K562 (cell line): Measurements from ENCODE around the gene ESPN. TPM values are rescaled to one million over a fixed set of nuclear protein-coding genes. Genes with fewer than 3 reads are reported as not detected.

ENCODE experiments used
- CBX1 ChIP-seq: sonication (generic); IDR thresholded peaks from 2 replicates; pipeline ENCODE4 v1.6.1; 2016; ENCODE audit warnings: antibody characterized with exemption, low read depth, mild to moderate bottlenecking
- CREB3 ChIP-seq: fragments of 450-650 bp; conservative IDR thresholded peaks from 2 replicates; pipeline ENCODE4 v1.6.1; 2016; ENCODE audit warnings: missing genetic modification characterization, low read depth, mild to moderate bottlenecking, missing compliant biosample characterization, moderate library complexity
- E2F5 ChIP-seq: sonication (generic); formaldehyde crosslinking; IDR thresholded peaks from 2 replicates; pipeline ENCODE4 v1.8.0; 2022; ENCODE audit warnings: mild to moderate bottlenecking, missing genetic modification reagents
- GABPB1 ChIP-seq: sonication (generic); formaldehyde crosslinking; IDR thresholded peaks from 2 replicates; pipeline ENCODE4 v1.8.0; 2022; ENCODE audit warnings: mild to moderate bottlenecking, missing genetic modification reagents
- HDGF ChIP-seq: fragments of 450-650 bp; IDR thresholded peaks from 2 replicates; pipeline ENCODE4 v1.6.1; 2016
- HMG20A ChIP-seq: fragments of 450-650 bp; formaldehyde crosslinking; conservative IDR thresholded peaks from 2 replicates; pipeline ENCODE4 v1.4.0; 2020; ENCODE audit warnings: mild to moderate bottlenecking, mixed read lengths
- HMG20B ChIP-seq: fragments of 250-450 bp; sonication (Bioruptor Pico); IDR thresholded peaks from 2 replicates; pipeline ENCODE4 v1.5.0; 2021; ENCODE audit warnings: mild to moderate bottlenecking
- IRF2 ChIP-seq: sonication (generic); formaldehyde crosslinking; IDR thresholded peaks from 2 replicates; pipeline ENCODE4 v1.8.1; 2022; ENCODE audit warnings: mild to moderate bottlenecking, missing genetic modification reagents
- MYC ChIP-seq, 2 experiments: fragments of 250-450 bp in 1 of 2; sonication (Bioruptor Pico) in 1 of 2; IDR thresholded peaks; 2 replicates each; pipeline versions ENCODE4 v1.5.1 to v1.6.1; 2012 to 2021; ENCODE audit warnings: low read depth in 2 of 2, borderline replicate concordance in 1 of 2, improper control_type of control experiment in 1 of 2, low read length in 1 of 2, mild to moderate bottlenecking in 1 of 2, moderate library complexity in 1 of 2
- SP1 ChIP-seq: sonication (generic); formaldehyde crosslinking; IDR thresholded peaks from 2 replicates; pipeline ENCODE4 v1.8.1; 2022; ENCODE audit warnings: mild to moderate bottlenecking, missing genetic modification reagents
- ZBTB1 ChIP-seq: sonication (generic); formaldehyde crosslinking; IDR thresholded peaks from 2 replicates; pipeline ENCODE4 v1.8.1; 2023; ENCODE audit warnings: missing genetic modification reagents, low read depth, mild to moderate bottlenecking, borderline replicate concordance
- ZKSCAN8 ChIP-seq: fragments of 200-800 bp; sonication (Bioruptor generic); IDR thresholded peaks from 2 replicates; pipeline ENCODE4 v1.6.1; 2016; ENCODE audit warnings: missing genetic modification characterization, missing compliant biosample characterization
- ZNF584 ChIP-seq: fragments of 200-800 bp; sonication (Bioruptor generic); IDR thresholded peaks from 2 replicates; pipeline ENCODE4 v1.6.1; 2016; ENCODE audit warnings: low read depth, mild to moderate bottlenecking, missing genetic modification characterization, missing compliant biosample characterization
- ZNF79 ChIP-seq: fragments of 250-450 bp; sonication (Bioruptor Pico); IDR thresholded peaks from 2 replicates; pipeline ENCODE4 v1.4.0; 2020; ENCODE audit warnings: low read depth, mild to moderate bottlenecking, moderate library complexity
- polyA plus RNA-seq, 8 experiments: library from polyadenylated mRNA; depleted of rRNA in 4 of 8; stranded (reverse) in 5 of 8; unstranded in 3 of 8; fragments of >200 nt; fragmentation: Nextera tagmentation in 2 of 8; fragmentation: Illumina TruSeq in 1 of 8; extraction: Ambion mirVana in 2 of 8; extraction: Trizol in 1 of 8; gene quantifications; 2 replicates each; pipeline versions ENCODE4 v1.2.1 to v1.2.3, GENCODE V29; 2011 to 2014; ENCODE audit warnings: inconsistent platforms in 1 of 8, missing spikeins in 1 of 8
- total RNA-seq, 7 experiments: library from RNA; depleted of rRNA in 6 of 7; stranded (reverse); fragments of >200 nt in 6 of 7; fragmentation: Illumina TruSeq in 2 of 7; extraction: Trizol in 2 of 7; gene quantifications; 2 replicates each; pipeline versions ENCODE4 v1.2.1 to v1.2.3, GENCODE V29; 2011 to 2021; ENCODE audit warnings: low replicate concordance in 1 of 7
- TF ChIP-seq, protein P1 (sequence below), 2 experiments: fragments of 450-650 bp in 1 of 2; sonication (generic) in 1 of 2; formaldehyde crosslinking in 1 of 2; IDR thresholded peaks; 2 replicates each; pipeline versions ENCODE4 v1.7.1 to v1.9.0; 2016 to 2022; ENCODE audit warnings: inconsistent platforms in 1 of 2, mild to moderate bottlenecking in 1 of 2, missing genetic modification reagents in 1 of 2

Gene ESPN
- total and polyA plus RNA-seq, 9 of the 15 experiments (the other 6 are each of a cell fraction or from before 2014, with no cell fraction given): 0.07 to 1.2 (median 0.45) TPM; not detected in 3

GRCh38 chr1:6440198-6441126, 15.9 kb downstream of the ESPN start (continued):
- TF ChIP-seq ZNF79 (no peak), HDGF (no peak), HMG20B (CRISPR knock-in tag) (no peak), GABPB1 (CRISPR knock-in tag) (0 out of 2 replicates have a peak, but pooled peaks have one; percentile 15), ZKSCAN8 (CRISPR knock-in tag) (no peak), MYC (IDR thresholded peaks at IDR 0.05; ENCODE audit: low read depth, low read length) (peak; percentile 20; the same call in 1 of the 2 replicates), MYC (CRISPR knock-in tag; IDR thresholded peaks at IDR 0.05; ENCODE audit: borderline replicate concordance, low read depth) (0 out of 2 replicates have a peak, but pooled peaks have one; percentile 25), ZBTB1 (CRISPR knock-in tag) (peak; percentile 88), IRF2 (no peak), SP1 (CRISPR knock-in tag) (peak; percentile 43; the same call in 1 of the 2 replicates), ZNF584 (no peak), CREB3 (tag) (no peak), E2F5 (CRISPR knock-in tag) (no peak), HMG20A (CRISPR knock-in tag) (no peak), CBX1 (no peak)
- TF ChIP-seq, protein P1, sequence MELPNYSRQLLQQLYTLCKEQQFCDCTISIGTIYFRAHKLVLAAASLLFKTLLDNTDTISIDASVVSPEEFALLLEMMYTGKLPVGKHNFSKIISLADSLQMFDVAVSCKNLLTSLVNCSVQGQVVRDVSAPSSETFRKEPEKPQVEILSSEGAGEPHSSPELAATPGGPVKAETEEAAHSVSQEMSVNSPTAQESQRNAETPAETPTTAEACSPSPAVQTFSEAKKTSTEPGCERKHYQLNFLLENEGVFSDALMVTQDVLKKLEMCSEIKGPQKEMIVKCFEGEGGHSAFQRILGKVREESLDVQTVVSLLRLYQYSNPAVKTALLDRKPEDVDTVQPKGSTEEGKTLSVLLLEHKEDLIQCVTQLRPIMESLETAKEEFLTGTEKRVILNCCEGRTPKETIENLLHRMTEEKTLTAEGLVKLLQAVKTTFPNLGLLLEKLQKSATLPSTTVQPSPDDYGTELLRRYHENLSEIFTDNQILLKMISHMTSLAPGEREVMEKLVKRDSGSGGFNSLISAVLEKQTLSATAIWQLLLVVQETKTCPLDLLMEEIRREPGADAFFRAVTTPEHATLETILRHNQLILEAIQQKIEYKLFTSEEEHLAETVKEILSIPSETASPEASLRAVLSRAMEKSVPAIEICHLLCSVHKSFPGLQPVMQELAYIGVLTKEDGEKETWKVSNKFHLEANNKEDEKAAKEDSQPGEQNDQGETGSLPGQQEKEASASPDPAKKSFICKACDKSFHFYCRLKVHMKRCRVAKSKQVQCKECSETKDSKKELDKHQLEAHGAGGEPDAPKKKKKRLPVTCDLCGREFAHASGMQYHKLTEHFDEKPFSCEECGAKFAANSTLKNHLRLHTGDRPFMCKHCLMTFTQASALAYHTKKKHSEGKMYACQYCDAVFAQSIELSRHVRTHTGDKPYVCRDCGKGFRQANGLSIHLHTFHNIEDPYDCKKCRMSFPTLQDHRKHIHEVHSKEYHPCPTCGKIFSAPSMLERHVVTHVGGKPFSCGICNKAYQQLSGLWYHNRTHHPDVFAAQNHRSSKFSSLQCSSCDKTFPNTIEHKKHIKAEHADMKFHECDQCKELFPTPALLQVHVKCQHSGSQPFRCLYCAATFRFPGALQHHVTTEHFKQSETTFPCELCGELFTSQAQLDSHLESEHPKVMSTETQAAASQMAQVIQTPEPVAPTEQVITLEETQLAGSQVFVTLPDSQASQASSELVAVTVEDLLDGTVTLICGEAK (IDR thresholded peaks at IDR 0.05): no peak
- TF ChIP-seq, protein P1 (CRISPR knock-in tag; IDR thresholded peaks at IDR 0.05): no peak
